GM21723 (cell line): ENCODE data around the gene CCN6.
A peak's percentile ranks its signal among the peaks of the same experiment; 100 is the strongest.

Experiments used
- ATAC-seq: cut with Tn5 transposase; IDR thresholded peaks from one replicate; pipeline ENCODE4 v1.9.1; 2021; ENCODE audit warnings: mild to moderate bottlenecking, moderate library complexity; ENCODE audit not compliant: unreplicated experiment

Gene CCN6

GRCh38 chr6:112054001-112054400 lies at the start of gene CCN6:
CCN6 (plus strand) TSS chr6:112054104; CDS start chr6:112054358, 254 bp downstream.
- ATAC-seq: no peak

DNA sequence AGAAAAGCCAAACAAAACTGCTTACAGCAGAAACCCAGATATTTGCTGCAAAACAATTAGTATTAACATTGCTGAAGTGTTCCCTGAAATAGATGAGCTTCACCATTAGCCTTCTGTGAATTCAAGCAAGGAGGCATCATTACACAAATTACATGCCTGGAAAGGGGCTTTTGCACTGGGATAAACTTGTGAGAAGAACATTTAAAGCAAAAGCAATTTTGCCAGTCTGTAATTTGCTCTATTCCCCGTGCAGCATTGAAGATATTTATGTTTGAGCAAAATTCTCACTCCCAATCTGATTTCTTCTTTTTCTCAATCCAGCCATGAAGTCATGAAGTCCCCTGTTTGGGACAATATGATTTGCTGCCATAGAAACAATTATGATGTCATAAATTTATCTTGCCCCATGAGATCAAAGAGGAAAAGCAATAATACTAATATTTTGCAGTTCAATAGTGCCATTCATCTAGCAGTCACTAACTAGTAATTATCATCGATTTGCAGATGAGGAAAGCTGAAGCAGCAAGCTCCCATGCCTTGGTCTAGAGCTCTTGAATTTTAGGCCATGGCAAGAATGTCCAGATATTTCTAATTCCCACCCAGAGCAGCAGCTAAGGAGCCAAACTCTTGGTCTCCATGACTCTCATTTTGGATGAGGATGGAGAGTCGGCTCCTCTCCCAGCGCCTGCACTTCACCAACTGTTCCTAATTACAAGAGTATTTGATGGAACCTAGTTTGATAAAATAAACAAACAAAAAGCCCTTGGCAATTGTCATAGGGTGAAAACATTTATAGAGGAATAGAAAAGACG lies 49.5 kb upstream of the CCN6 start:
- no peak for ATAC-seq

GRCh38 chr6:112005013-112005371 lies 48.9 kb upstream of the CCN6 start:
- ATAC-seq: no peak

DNA sequence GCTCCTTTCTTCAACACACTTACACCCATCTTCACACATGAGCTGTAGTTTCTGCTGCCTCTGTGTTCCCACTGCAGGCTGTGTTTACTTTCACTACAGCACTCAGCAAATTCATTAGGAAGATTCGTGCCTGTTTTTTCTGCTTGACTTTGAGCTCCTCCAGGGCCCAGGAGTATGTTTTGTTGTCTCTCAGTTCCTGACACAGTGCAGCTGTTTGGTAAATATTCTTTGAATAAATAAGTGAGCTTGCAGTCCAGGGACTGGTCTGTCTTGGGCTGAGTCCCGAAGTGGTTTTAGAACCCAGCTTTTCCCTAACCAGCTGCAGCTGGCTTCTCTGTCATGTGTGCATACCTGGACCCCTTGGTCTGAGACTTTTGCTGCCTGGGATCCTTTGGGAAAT lies 46.6 kb upstream of the CCN6 start:
- ATAC-seq: no peak

- ATAC-seq: no peak
Observed at GRCh38 chr6:112007805-112008204, 46.1 kb upstream of the CCN6 start.

GRCh38 chr6:112008482-112008881 lies 45.4 kb upstream of the CCN6 start:
- ATAC-seq: no peak

GRCh38 chr6:112010328-112010727 lies 43.6 kb upstream of the CCN6 start:
- no peak for ATAC-seq

GRCh38 chr6:112013051-112013450 lies 40.9 kb upstream of the CCN6 start:
- no peak for ATAC-seq

GRCh38 chr6:112014483-112014882 lies 39.4 kb upstream of the CCN6 start:
- ATAC-seq: no peak

- no peak for ATAC-seq
Observed at GRCh38 chr6:112015725-112016124, 38.2 kb upstream of the CCN6 start.

GRCh38 chr6:112016320-112016719 lies 37.6 kb upstream of the CCN6 start:
- no peak for ATAC-seq

GRCh38 chr6:112017169-112017568 lies 36.7 kb upstream of the CCN6 start:
- no peak for ATAC-seq

GRCh38 chr6:112017760-112018537 lies 36.0 kb upstream of the CCN6 start:
- no peak for ATAC-seq

- no peak for ATAC-seq
Observed at GRCh38 chr6:112018619-112019416, 35.1 kb upstream of the CCN6 start.

- no peak for ATAC-seq
Observed at GRCh38 chr6:112019589-112019988, 34.3 kb upstream of the CCN6 start.

- ATAC-seq: no peak
Observed at GRCh38 chr6:112021691-112022310, 32.1 kb upstream of the CCN6 start.

- no peak for ATAC-seq
Observed at GRCh38 chr6:112022749-112023148, 31.2 kb upstream of the CCN6 start.

DNA sequence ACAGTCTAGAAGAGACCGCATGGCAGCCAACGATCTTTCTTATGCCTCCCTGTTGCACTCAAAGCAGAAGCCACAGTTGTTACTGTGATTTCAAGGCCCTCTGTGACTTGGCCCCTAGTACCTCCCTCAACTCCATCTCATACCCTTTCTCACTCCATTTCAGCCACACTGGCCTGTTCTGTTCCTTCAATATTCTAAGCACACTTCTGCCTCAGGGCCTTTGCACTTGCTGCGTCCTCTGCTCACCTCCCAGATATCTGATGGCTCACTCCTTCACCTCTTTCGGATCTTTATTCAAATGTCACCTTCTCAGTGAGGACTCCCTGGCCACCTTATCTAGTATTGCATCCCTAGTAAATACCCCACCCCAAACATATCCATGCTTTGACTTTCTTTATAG lies 29.4 kb upstream of the CCN6 start:
- no peak for ATAC-seq

GRCh38 chr6:112026933-112027332 lies 27.0 kb upstream of the CCN6 start:
- no peak for ATAC-seq

DNA sequence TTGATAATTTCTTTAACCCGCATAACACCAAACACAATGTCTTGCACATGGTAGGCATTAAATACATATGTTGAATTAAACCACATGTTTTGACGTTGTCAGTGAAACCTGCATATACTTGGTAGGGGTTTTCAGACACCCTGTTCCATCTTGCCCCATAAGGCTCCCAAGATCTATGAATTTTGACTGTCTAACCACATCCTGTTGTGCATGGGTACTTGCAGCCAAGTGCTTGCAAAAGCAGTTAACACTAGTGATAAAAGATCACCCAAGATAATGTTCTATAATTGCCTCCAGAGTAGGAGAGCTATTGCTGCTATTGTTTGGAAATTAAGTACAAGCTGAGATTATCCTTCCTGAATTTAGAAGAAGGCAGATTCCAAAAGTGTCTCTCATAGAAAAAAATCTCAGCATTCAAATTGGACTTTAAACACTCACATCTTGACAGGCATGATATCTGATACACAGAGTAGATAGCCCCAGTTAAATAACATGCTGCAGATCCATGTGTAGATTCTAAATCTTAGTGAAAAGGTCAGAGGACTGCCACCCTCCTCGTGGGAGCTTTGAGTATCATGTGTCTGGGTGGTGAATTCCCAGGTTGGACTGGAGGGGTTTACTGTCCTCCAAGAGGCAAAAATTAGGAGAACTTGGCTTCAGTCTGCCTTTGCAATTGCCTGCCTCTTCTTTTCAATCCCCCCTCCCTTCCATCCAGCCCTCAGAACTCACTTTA lies 25.8 kb upstream of the CCN6 start:
- peak; percentile 69 for ATAC-seq
